ENCODE data around the gene HOXD4. TPM values are rescaled to one million over a fixed set of nuclear protein-coding genes. Genes with fewer than 3 reads are reported as not detected.

Gene HOXD4
- total and polyA plus RNA-seq, 10 of the 15 experiments (the other 5 are each of a cell fraction or from before 2014, with no cell fraction given): 0.07 TPM; not detected in 9

DNA sequence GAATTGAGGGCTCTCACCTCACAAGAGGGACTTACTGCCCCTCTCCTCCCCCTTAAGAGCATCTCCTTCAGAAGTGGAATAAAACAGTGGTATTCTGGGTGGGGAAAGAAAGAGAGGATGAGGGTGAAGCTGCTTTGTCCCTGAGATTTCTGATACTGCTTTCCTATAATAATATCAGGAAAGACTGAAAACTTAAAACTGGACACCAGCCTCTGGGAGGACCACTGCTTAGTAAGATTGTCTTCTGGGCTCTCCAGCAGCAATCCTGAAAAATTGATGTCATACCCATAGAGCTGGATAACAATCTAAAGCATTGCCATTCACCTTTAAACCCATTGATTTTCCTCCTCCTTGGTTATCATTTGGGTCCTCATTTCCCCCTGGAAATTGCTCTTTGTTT lies 4.7 kb upstream of the HOXD4 start:
- no peak overlapping the region for H3K27ac ChIP-seq (ENCODE audit: control insufficient read depth, insufficient read depth)
- ChIA-PET POLR2A (no interaction called here), CTCF (interaction anchor here (4.9 to 8.6 kb wide), 2 partner anchors 308 to 408 kb away, joined by 39 to 157 read pairs; no protein-coding TSS in a partner anchor), SMC1A (ENCODE audit: uncharacterized antibody, unreplicated experiment) (interaction anchor here (1.0 to 4.6 kb wide), 2 partner anchors 407 to 506 kb away, joined by 3 to 25 read pairs; no protein-coding TSS in a partner anchor), RAD21 (ENCODE audit: unreplicated experiment) (no interaction called here)
- no peak overlapping the region for H3K4me3 ChIP-seq
- in situ Hi-C loops (cut with MboI): loop anchor here (25.0 kb wide), 1 partner anchor 1191 kb away; no protein-coding TSS in a partner anchor
- TF ChIP-seq MYB (IDR thresholded peaks at IDR 0.05; ENCODE audit: borderline replicate concordance, low read depth, low read length) (no peak), ZNF384 (IDR thresholded peaks at IDR 0.05; ENCODE audit: borderline replicate concordance, low read depth, low read length) (no peak), NR2C2 (IDR thresholded peaks at IDR 0.05; ENCODE audit: borderline replicate concordance, control insufficient read depth, insufficient read length, low read depth) (no peak), RB1 (IDR thresholded peaks at IDR 0.05; ENCODE audit: borderline replicate concordance) (no peak)
- intact Hi-C loops (cut with micrococcal nuclease; ENCODE audit: unreplicated experiment): no loop called here
- no peak overlapping the region for H3K4me2 ChIP-seq (ENCODE audit: control insufficient read depth, insufficient read depth)
- no peak for DNase-seq (ENCODE audit: low read depth, low spot score)
- FAIRE-seq: no peak
- H3K36me3 ChIP-seq (ENCODE audit: control insufficient read depth in 2 of 2, insufficient read depth in 2 of 2, low read length in 1 of 2): no peaks in the 10 kb centered on the region
- H3K4me1 ChIP-seq (ENCODE audit: control insufficient read depth, insufficient read depth, low read length): no peaks in the 10 kb centered on the region
- no peak for ATAC-seq
- peaks cover 10 to 32% of the 10 kb centered on the region in 2 experiments for H3K27me3 ChIP-seq (replicated peaks in 1 of 2; ENCODE audit: control insufficient read depth in 2 of 2, insufficient read depth in 2 of 2, low read length in 1 of 2)
- no peaks in the 10 kb centered on the region for H4K20me1 ChIP-seq (ENCODE audit: control insufficient read depth, insufficient read depth)
- no peaks in the 10 kb centered on the region for H3K9me3 ChIP-seq (replicated peaks; ENCODE audit: control insufficient read depth, insufficient read depth, low read length)
- no peak overlapping the region for H3K9ac ChIP-seq (ENCODE audit: control insufficient read depth, insufficient read depth, low read length)
- BruUV-seq (replicated peaks): no TSS peak
- H3K79me2 ChIP-seq (ENCODE audit: control insufficient read depth, insufficient read depth, low read length): no peaks in the 10 kb centered on the region
- H2AFZ ChIP-seq (ENCODE audit: control insufficient read depth, low read depth, low read length): no peak overlapping the region

- H3K4me3 ChIP-seq: no peak overlapping the region
- ChIA-PET SMC1A (ENCODE audit: uncharacterized antibody, unreplicated experiment) (no interaction called here), POLR2A (no interaction called here), CTCF (interaction anchor here (0.7 to 8.6 kb wide), 3 partner anchors 307 to 507 kb away, joined by 4 to 157 read pairs (median 39); no protein-coding TSS in a partner anchor), RAD21 (ENCODE audit: unreplicated experiment) (no interaction called here)
- no peaks in the 10 kb centered on the region for H3K4me1 ChIP-seq (ENCODE audit: control insufficient read depth, insufficient read depth, low read length)
- H3K36me3 ChIP-seq (ENCODE audit: control insufficient read depth in 2 of 2, insufficient read depth in 2 of 2, low read length in 1 of 2): no peaks in the 10 kb centered on the region
- no peaks in the 10 kb centered on the region for H4K20me1 ChIP-seq (ENCODE audit: control insufficient read depth, insufficient read depth)
- no peak overlapping the region for H3K27ac ChIP-seq (ENCODE audit: control insufficient read depth, insufficient read depth)
- no TSS peak for BruUV-seq (replicated peaks)
- no peak overlapping the region for H2AFZ ChIP-seq (ENCODE audit: control insufficient read depth, low read depth, low read length)
- H3K79me2 ChIP-seq (ENCODE audit: control insufficient read depth, insufficient read depth, low read length): no peaks in the 10 kb centered on the region
- WGBS (ENCODE audit: insufficient coverage, insufficient replicate concordance, low lambda C conversion rate, missing lambda C conversion rate): 43% methylated on average over 32 of the region's 32 CpGs
- H3K9ac ChIP-seq (ENCODE audit: control insufficient read depth, insufficient read depth, low read length): no peak overlapping the region
- DNase-seq (ENCODE audit: low read depth, low spot score) (no peak), FAIRE-seq (no peak), ATAC-seq (no peak)
- H3K4me2 ChIP-seq (ENCODE audit: control insufficient read depth, insufficient read depth): no peak overlapping the region
- intact Hi-C loops (cut with micrococcal nuclease; ENCODE audit: unreplicated experiment): no loop called here
- peaks cover 10 to 32% of the 10 kb centered on the region in 2 experiments for H3K27me3 ChIP-seq (replicated peaks in 1 of 2; ENCODE audit: control insufficient read depth in 2 of 2, insufficient read depth in 2 of 2, low read length in 1 of 2)
- H3K9me3 ChIP-seq (replicated peaks; ENCODE audit: control insufficient read depth, insufficient read depth, low read length): no peaks in the 10 kb centered on the region
- in situ Hi-C loops (cut with MboI): loop anchor here (25.0 kb wide), 1 partner anchor 1190 kb away; no protein-coding TSS in a partner anchor
- TF ChIP-seq ZNF217 (IDR thresholded peaks at IDR 0.05) (no peak), NBN (IDR thresholded peaks at IDR 0.05) (no peak), PKNOX1 (IDR thresholded peaks at IDR 0.05) (no peak), NRF1 (conservative IDR thresholded peaks at IDR 0.05; ENCODE audit: low read depth, low read length) (no peak), GATAD2B (conservative IDR thresholded peaks at IDR 0.05; ENCODE audit: low read depth) (no peak), NR2F1 (conservative IDR thresholded peaks at IDR 0.05) (no peak), EZH2 (IDR thresholded peaks at IDR 0.05; ENCODE audit: borderline replicate concordance, control insufficient read depth, low read depth, low read length) (no peak), NR2C1 (IDR thresholded peaks at IDR 0.05) (no peak), BRCA1 (IDR thresholded peaks at IDR 0.05; ENCODE audit: low read depth, low read length) (no peak), JUND (IDR thresholded peaks at IDR 0.05; ENCODE audit: low read depth, low read length) (no peak), KLF5 (IDR thresholded peaks at IDR 0.05; ENCODE audit: partially characterized antibody) (no peak), SMC3 (IDR thresholded peaks at IDR 0.05; ENCODE audit: borderline replicate concordance, low read length) (no peak), TCF7 (IDR thresholded peaks at IDR 0.05; ENCODE audit: borderline replicate concordance) (no peak)
These were observed 4.0 kb upstream of the HOXD4 start for GRCh38 chr2:176147210-176147799.
